Activated naive CD4-positive, alpha-beta T cell treated with Interleukin-2 at 50 U/mL for 16 hours (primary cell): ENCODE results near the gene TRABD.
"Not testable (repeated sequence)": the region's sequence is repeated elsewhere in the genome, so short reads cannot be mapped to it uniquely, and the experiment has no call there.

Experiments used
- DNase-seq: peaks from one replicate; pipeline ENCODE4 v3.0.0-alpha.2; 2020

TRABD gene

GRCh38 chr22:50204998-50205397, 19.3 kb downstream of the TRABD start:
- not testable (repeated sequence) for DNase-seq

GRCh38 chr22:50205781-50206569, 20.3 kb downstream of the TRABD start:
- no peak for DNase-seq

- DNase-seq = no peak
Observed at GRCh38 chr22:50206599-50206998, 20.9 kb downstream of the TRABD start.

GRCh38 chr22:50207383-50208140, 21.8 kb downstream of the TRABD start:
- no peak for DNase-seq

- DNase-seq = no peak
Observed at GRCh38 chr22:50208430-50208938, 22.8 kb downstream of the TRABD start.

- DNase-seq = no peak
Observed at GRCh38 chr22:50208939-50209892, 23.5 kb downstream of the TRABD start.

GRCh38 chr22:50209893-50210292, 24.2 kb downstream of the TRABD start:
- DNase-seq = peak; percentile 71

- no peak for DNase-seq
Observed at GRCh38 chr22:50210378-50211139, 24.8 kb downstream of the TRABD start.

- no peak for DNase-seq
Observed at GRCh38 chr22:50211147-50211546, 25.4 kb downstream of the TRABD start.

GRCh38 chr22:50213263-50213662, 27.6 kb downstream of the TRABD start:
- no peak for DNase-seq

- DNase-seq = no peak
Observed at GRCh38 chr22:50215297-50216054, 29.8 kb downstream of the TRABD start.

- no peak for DNase-seq
Observed at GRCh38 chr22:50216055-50216683, 30.5 kb downstream of the TRABD start.

GRCh38 chr22:50216684-50217520, 31.2 kb downstream of the TRABD start:
- DNase-seq = no peak

GRCh38 chr22:50217543-50218152, 31.9 kb downstream of the TRABD start:
- DNase-seq = no peak

GRCh38 chr22:50218153-50218995, 32.7 kb downstream of the TRABD start:
- no peak for DNase-seq

- DNase-seq = no peak
Observed at GRCh38 chr22:50218996-50219727, 33.4 kb downstream of the TRABD start.

- no peak for DNase-seq
Observed at GRCh38 chr22:50219800-50220602, 34.3 kb downstream of the TRABD start.
